Spleen (tissue), 11 donors: Measurements from ENCODE around the gene RHBDF2. TPM values are rescaled to one million over a fixed set of nuclear protein-coding genes. Genes with fewer than 3 reads are reported as not detected.
A peak's percentile ranks its signal among the peaks of the same experiment; 100 is the strongest.

ENCODE experiments used
- DNase-seq: peaks from one replicate; pipeline ENCODE4 v3.0.0-alpha.2; 2020
- H3K27ac ChIP-seq, 8 donors: fragments of 200-600 bp; sonication (generic) in 7 of 8; 1 replicate in 4 of 8; 2 replicates in 4 of 8; pipeline versions ENCODE4 v1.5.0 to v1.8.0; 2016 to 2021; ENCODE audit warnings: inconsistent platforms in 4 of 8, mild to moderate bottlenecking in 4 of 8, moderate library complexity in 1 of 8
- H3K27me3 ChIP-seq, 7 donors: fragments of 200-600 bp; sonication (generic) in 6 of 7; replicated peaks in 1 of 7; 1 replicate in 4 of 7; 2 replicates in 3 of 7; pipeline versions ENCODE4 v1.5.0 to v1.8.0; 2016 to 2021; ENCODE audit warnings: inconsistent platforms in 3 of 7, mild to moderate bottlenecking in 1 of 7
- H3K36me3 ChIP-seq, 6 donors: fragments of 200-600 bp; sonication (generic) in 5 of 6; 1 replicate in 4 of 6; 2 replicates in 2 of 6; pipeline versions ENCODE4 v1.5.0 to v1.8.0; 2016 to 2021; ENCODE audit warnings: inconsistent platforms in 2 of 6
- H3K4me1 ChIP-seq, 6 donors: fragments of 200-600 bp; sonication (generic) in 5 of 6; 1 replicate in 3 of 6; 2 replicates in 3 of 6; pipeline versions ENCODE4 v1.5.0 to v1.8.0; 2016 to 2021; ENCODE audit warnings: inconsistent platforms in 3 of 6
- H3K4me3 ChIP-seq, 8 donors: fragments of 200-600 bp; sonication (generic) in 7 of 8; 1 replicate in 4 of 8; 2 replicates in 4 of 8; pipeline versions ENCODE4 v1.5.0 to v1.8.0; 2016 to 2021; ENCODE audit warnings: inconsistent platforms in 4 of 8, mild to moderate bottlenecking in 4 of 8, moderate library complexity in 2 of 8
- H3K9me3 ChIP-seq, 8 donors: fragments of 200-600 bp; sonication (generic) in 7 of 8; 1 replicate in 4 of 8; 2 replicates in 4 of 8; pipeline versions ENCODE4 v1.5.0 to v1.8.0; 2016 to 2021; ENCODE audit warnings: inconsistent platforms in 4 of 8
- CTCF ChIP-seq, 11 experiments: fragments of 200-600 bp in 7 of 11; fragments of 450-650 bp in 4 of 11; sonication (generic) in 4 of 11; IDR thresholded peaks in 8 of 11; conservative IDR thresholded peaks in 3 of 11; 1 replicate in 7 of 11; 2 replicates in 4 of 11; pipeline versions ENCODE4 v1.4.0 to v1.8.0; 2016 to 2021; ENCODE audit warnings: antibody characterized with exemption in 11 of 11, inconsistent platforms in 4 of 11, mild to moderate bottlenecking in 1 of 11
- POLR2A ChIP-seq, 3 donors: fragments of 450-650 bp; IDR thresholded peaks; one replicate each; pipeline ENCODE4 v1.5.1; 2017; ENCODE audit warnings: antibody characterized with exemption in 3 of 3, mild to moderate bottlenecking in 1 of 3
- POLR2AphosphoS5 ChIP-seq, 3 donors: sonication (generic); formaldehyde crosslinking; IDR thresholded peaks; one replicate each; pipeline ENCODE4 v1.5.1; 2017; ENCODE audit warnings: antibody characterized with exemption in 3 of 3
- WGBS, 5 donors: extraction: QIAGEN DNeasy Blood & Tissue Kit in 3 of 5; methylation state at CpG; one replicate each; pipeline versions ENCODE4 v1.1.5 to v1.1.7; 2013 to 2018; 5-methylcytosine and 5-hydroxymethylcytosine counted together
- intact Hi-C: fragments of 100-400 bp; cut with DNase I; formaldehyde crosslinking; loops from one replicate; pipeline ENCODE4 v1.15.0; 2023; ENCODE audit warnings: low total_unique reads
- polyA plus RNA-seq, 3 donors: library from polyadenylated mRNA; stranded (reverse); fragments of 200-250 nt; gene quantifications; one replicate each; pipeline ENCODE4 v1.2.1, GENCODE V29; 2013
- total RNA-seq, 7 donors: library from RNA; depleted of rRNA in 3 of 7; stranded (reverse); fragments of >200 nt in 3 of 7; fragmentation: NEBNext Ultra II Directional in 4 of 7; extraction: Animal tissue kit (Norgen Biotek cat#: 25700) in 4 of 7; gene quantifications; one replicate each; pipeline versions ENCODE4 v1.1.0 to v1.2.1, GENCODE V29; 2016 to 2021
- donor health status: healthy with polysubstance abuse.
- donor health status: DM: no; HTN: no; CAD: no; lungs with moderate emphysema.
- donor health status: DM: no; HTN: no; CAD: no.
- donor health status: Bipolar disorder and iron deficiency.
- donor health status: healthy.
- donor health status: DM: no; HTN: no; CAD: no.
- donor health status: DM: yes; HTN: yes; CAD: no.

RHBDF2 gene
- total and polyA plus RNA-seq, 10 donors = 31.4 to 147 (median 97.9) TPM

GRCh38 chr17:76546556-76547182 is 45.4 kb upstream of the RHBDF2 start:
- H3K4me3 ChIP-seq = no peak overlapping the region
- H3K4me1 ChIP-seq = peaks cover 30 to 74% (median 50%) of the 10 kb centered on the region in 6 donors
- peaks cover 0 to 24% (median 0%) of the 10 kb centered on the region in 7 donors for H3K27me3 ChIP-seq
- H3K27ac ChIP-seq = peak overlapping the region in 4 of 8 donors; percentile 23 to 55 (median 32)
- no peaks in the 10 kb centered on the region for H3K9me3 ChIP-seq
- no peaks in the 10 kb centered on the region for H3K36me3 ChIP-seq
- no peak for TF ChIP-seq POLR2A (IDR thresholded peaks at IDR 0.05)
- TF ChIP-seq POLR2AphosphoS5 (IDR thresholded peaks at IDR 0.05) = no peak
- TF ChIP-seq CTCF (IDR thresholded peaks at IDR 0.05 in 8 of 11, conservative IDR thresholded peaks at IDR 0.05 in 3 of 11) = no peak
- 56 to 63% (median 56%) methylated on average over 11 of the region's 11 CpGs for WGBS, 5 donors
- intact Hi-C loops = no loop called here
- DNase-seq = peak; percentile 66

GRCh38 chr17:76545918-76546555 is 44.8 kb upstream of the RHBDF2 start:
- DNase-seq = peak; percentile 54
- 73 to 77% (median 76%) methylated on average over 10 to 13 of the region's 13 CpGs for WGBS, 5 donors
- peaks cover 0 to 24% (median 0%) of the 10 kb centered on the region in 7 donors for H3K27me3 ChIP-seq
- no peaks in the 10 kb centered on the region for H3K9me3 ChIP-seq
- intact Hi-C loops = no loop called here
- H3K36me3 ChIP-seq = no peaks in the 10 kb centered on the region
- no peak overlapping the region for H3K27ac ChIP-seq
- no peak overlapping the region for H3K4me3 ChIP-seq
- H3K4me1 ChIP-seq = peaks cover 25 to 72% (median 48%) of the 10 kb centered on the region in 6 donors
- TF ChIP-seq POLR2AphosphoS5 (IDR thresholded peaks at IDR 0.05) (peak in 1 of 3 donors; percentile 10), POLR2A (IDR thresholded peaks at IDR 0.05) (no peak)

- intact Hi-C loops = no loop called here
- Histone ChIP-seq H3K4me3 (no peak overlapping the region), H3K9me3 (no peaks in the 10 kb centered on the region), H3K27ac (peak overlapping the region in 6 of 8 donors; percentile 35 to 60 (median 56)), H3K36me3 (no peaks in the 10 kb centered on the region), H3K4me1 (peaks cover 24 to 77% (median 55%) of the 10 kb centered on the region in 6 donors), H3K27me3 (peaks cover 0 to 37% (median 0%) of the 10 kb centered on the region in 7 donors)
- WGBS, 5 donors = 52 to 71% (median 61%) methylated on average over 23 to 24 of the region's 24 CpGs
- DNase-seq = peak; percentile 67
- TF ChIP-seq POLR2AphosphoS5 (IDR thresholded peaks at IDR 0.05) (peak in 2 of 3 donors; percentile 52 to 56), CTCF (IDR thresholded peaks at IDR 0.05 in 8 of 11, conservative IDR thresholded peaks at IDR 0.05 in 3 of 11) (no peak), POLR2A (IDR thresholded peaks at IDR 0.05) (no peak)
These were observed 43.5 kb upstream of the RHBDF2 start for GRCh38 chr17:76544546-76545365.

GRCh38 chr17:76543826-76544545 is 42.8 kb upstream of the RHBDF2 start:
- Histone ChIP-seq H3K4me3 (no peak overlapping the region), H3K4me1 (peaks cover 24 to 84% (median 58%) of the 10 kb centered on the region in 6 donors), H3K27me3 (peaks cover 0 to 44% (median under 1%) of the 10 kb centered on the region in 7 donors), H3K36me3 (no peaks in the 10 kb centered on the region), H3K9me3 (no peaks in the 10 kb centered on the region), H3K27ac (peak overlapping the region in 6 of 8 donors; percentile 35 to 60 (median 56))
- intact Hi-C loops = no loop called here
- no peak for DNase-seq
- no peak for TF ChIP-seq POLR2AphosphoS5 (IDR thresholded peaks at IDR 0.05)
- TF ChIP-seq CTCF (IDR thresholded peaks at IDR 0.05 in 8 of 11, conservative IDR thresholded peaks at IDR 0.05 in 3 of 11) = no peak
- TF ChIP-seq POLR2A (IDR thresholded peaks at IDR 0.05) = no peak
- 35 to 45% (median 38%) methylated on average over 21 to 22 of the region's 22 CpGs for WGBS, 5 donors
